ENCODE results near the gene AKNAD1.

Gene AKNAD1

GRCh38 chr1:108780937-108781574, 75.8 kb downstream of the AKNAD1 start:
- DNase-seq (ENCODE audit: low read depth), result no peak

GRCh38 chr1:108779455-108779854, 77.4 kb downstream of the AKNAD1 start:
- DNase-seq (ENCODE audit: low read depth), result no peak

- no peak for DNase-seq (ENCODE audit: low read depth)
These were observed 79.1 kb downstream of the AKNAD1 start for GRCh38 chr1:108777839-108778238.

- no peak for DNase-seq (ENCODE audit: low read depth)
These were observed 89.2 kb downstream of the AKNAD1 start for GRCh38 chr1:108767708-108768107.

GRCh38 chr1:108767115-108767514, 89.8 kb downstream of the AKNAD1 start:
- DNase-seq (ENCODE audit: low read depth), result no peak

Data from stimulated activated CD8-positive, alpha-beta memory T cell treated with anti-CD3 and anti-CD28 coated beads, Interleukin-4, amount 100 ng/mL, for 24 hours (primary cell).